Caco-2 (cell line): Measurements from ENCODE around the gene DDRGK1. TPM values are rescaled to one million over a fixed set of nuclear protein-coding genes. Genes with fewer than 3 reads are reported as not detected.

Experiments used
- BruUV-seq: library from RNA; stranded (reverse); fragments of 400-500 nt; replicated peaks from 2 replicates; lab custom pipeline; 2021; lab: Mats Ljungman, UMichigan
- CTCF ChIA-PET: fragments of 300-600 bp; sonication (Branson Sonifier 250); formaldehyde crosslinking; loops from one replicate; lab custom pipeline; 2022; ENCODE audit warnings: antibody characterized with exemption; lab: Charles Lee
- POLR2A ChIA-PET: fragments of 300-600 bp; sonication (Branson Sonifier 250); formaldehyde crosslinking; loops from one replicate; lab custom pipeline; 2022; ENCODE audit warnings: antibody characterized with exemption; lab: Charles Lee
- DNase-seq, 2 experiments: peaks; one replicate each; pipeline versions ENCODE4 v3.0.0 to v3.0.0-alpha.2; 2020 to 2022
- H3K27me3 ChIP-seq: replicated peaks from 2 replicates; pipeline ENCODE4 v1.6.0; 2011; ENCODE audit warnings: low read length; ENCODE audit not compliant: control insufficient read depth, insufficient read depth
- H3K36me3 ChIP-seq: 2 replicates; pipeline ENCODE4 v1.5.1; 2011; ENCODE audit warnings: low read length; ENCODE audit not compliant: control insufficient read depth, insufficient read depth
- H3K4me1 ChIP-seq: fragments of 250-450 bp; sonication (Bioruptor Pico); 2 replicates; pipeline ENCODE4 v1.5.1; 2020; ENCODE audit warnings: mild to moderate bottlenecking
- H3K4me3 ChIP-seq: 2 replicates; pipeline ENCODE4 v1.5.1; 2011; ENCODE audit warnings: low read depth, mild to moderate bottlenecking, control low read depth, low read length
- H3K9me3 ChIP-seq: fragments of 250-450 bp; sonication (Bioruptor Pico); 2 replicates; pipeline ENCODE4 v1.5.1; 2020; ENCODE audit warnings: mild to moderate bottlenecking, moderate library complexity
- H3K27ac Mint-ChIP-seq: one replicate; pipeline ENCODE4 v1.8.0; 2022; ENCODE audit warnings: mixed read lengths; ENCODE audit not compliant: unreplicated experiment
- H3K27me3 Mint-ChIP-seq: one replicate; pipeline ENCODE4 v1.8.0; 2022; ENCODE audit warnings: mixed read lengths; ENCODE audit not compliant: insufficient read depth, unreplicated experiment
- H3K36me3 Mint-ChIP-seq: one replicate; pipeline ENCODE4 v1.8.0; 2022; ENCODE audit warnings: mild to moderate bottlenecking, mixed read lengths; ENCODE audit not compliant: insufficient read depth, unreplicated experiment
- H3K4me1 Mint-ChIP-seq: one replicate; pipeline ENCODE4 v1.8.0; 2022; ENCODE audit warnings: low read depth, mixed read lengths; ENCODE audit not compliant: unreplicated experiment
- H3K4me3 Mint-ChIP-seq: one replicate; pipeline ENCODE4 v1.8.0; 2022; ENCODE audit warnings: mild to moderate bottlenecking, moderate library complexity, mixed read lengths; ENCODE audit not compliant: unreplicated experiment
- H3K9me3 Mint-ChIP-seq: one replicate; pipeline ENCODE4 v1.8.0; 2022; ENCODE audit warnings: mixed read lengths; ENCODE audit not compliant: unreplicated experiment
- CTCF ChIP-seq, 2 experiments: fragments of 200-600 bp in 1 of 2; IDR thresholded peaks; 1 replicate in 1 of 2; 2 replicates in 1 of 2; pipeline versions ENCODE4 v1.5.1 to v1.8.0; 2011 to 2022; ENCODE audit warnings: antibody characterized with exemption in 1 of 2, control low read depth in 1 of 2, inconsistent platforms in 1 of 2, low read depth in 1 of 2, low read length in 1 of 2, mild to moderate bottlenecking in 1 of 2, moderate library complexity in 1 of 2; ENCODE audit not compliant: insufficient read depth in 1 of 2, severe bottlenecking in 1 of 2, unreplicated experiment in 1 of 2
- intact Hi-C: fragments of 100-400 bp; cut with micrococcal nuclease; formaldehyde crosslinking; loops from one replicate; pipeline ENCODE4 v1.10.0; 2022; ENCODE audit not compliant: unreplicated experiment
- total RNA-seq: library from RNA; stranded (reverse); gene quantifications from 2 replicates; pipeline ENCODE4 v1.2.3, GENCODE V29; 2022

The DDRGK1 gene
- total RNA-seq, 1 experiment from 2014 or later, result 84.8 TPM

- TF ChIP-seq CTCF (IDR thresholded peaks at IDR 0.05; ENCODE audit: insufficient read depth in 1 of 2, low read depth in 1 of 2, low read length in 1 of 2, severe bottlenecking in 1 of 2, unreplicated experiment in 1 of 2), result no peak
- Histone ChIP-seq H3K4me3 (no peak overlapping the region), H3K4me1 (peaks cover 5% of the 10 kb centered on the region; the same call in 1 of the 2 replicates), H3K27me3 (no peaks in the 10 kb centered on the region), H3K36me3 (no peaks in the 10 kb centered on the region), H3K9me3 (no peaks in the 10 kb centered on the region)
- no peak for DNase-seq
- H3K36me3 Mint-ChIP-seq, result no peaks in the 10 kb centered on the region
- no peak overlapping the region for H3K4me3 Mint-ChIP-seq
- no peaks in the 10 kb centered on the region for H3K9me3 Mint-ChIP-seq
- H3K27me3 Mint-ChIP-seq, result no peaks in the 10 kb centered on the region
- H3K4me1 Mint-ChIP-seq, result no peaks in the 10 kb centered on the region
- no peak overlapping the region for H3K27ac Mint-ChIP-seq
- intact Hi-C loops, result no loop called here
- POLR2A ChIA-PET, result interaction anchor here (0.5 kb wide), 1 partner anchor 11 kb away, joined by 3 read pairs; no protein-coding TSS in a partner anchor
- CTCF ChIA-PET, result no interaction called here
- no TSS peak for BruUV-seq
Measured at GRCh38 chr20:3165473-3166337, 38.8 kb downstream of the DDRGK1 start.

- intact Hi-C loops, result no loop called here
Measured at GRCh38 chr20:3164763-3165410, 39.6 kb downstream of the DDRGK1 start.

More at GRCh38 chr20:3164763-3165410, 39.6 kb downstream of the DDRGK1 start:
- no peak for TF ChIP-seq CTCF (IDR thresholded peaks at IDR 0.05; ENCODE audit: insufficient read depth in 1 of 2, low read depth in 1 of 2, low read length in 1 of 2, severe bottlenecking in 1 of 2, unreplicated experiment in 1 of 2)
- H3K4me1 Mint-ChIP-seq, result no peaks in the 10 kb centered on the region
- ChIA-PET CTCF (no interaction called here), POLR2A (interaction anchor here (0.5 kb wide), 1 partner anchor 12 kb away, joined by 3 read pairs; no protein-coding TSS in a partner anchor)
- no peaks in the 10 kb centered on the region for H3K27me3 Mint-ChIP-seq
- H3K4me1 ChIP-seq, result peaks cover 5% of the 10 kb centered on the region; the same call in 1 of the 2 replicates
- H3K27ac Mint-ChIP-seq, result no peak overlapping the region
- H3K9me3 ChIP-seq, result no peaks in the 10 kb centered on the region
- BruUV-seq, result no TSS peak
- peaks cover 2% of the 10 kb centered on the region for H3K36me3 Mint-ChIP-seq
- H3K4me3 ChIP-seq, result no peak overlapping the region
- no peaks in the 10 kb centered on the region for H3K27me3 ChIP-seq
- no peaks in the 10 kb centered on the region; the same call in 1 of the 2 replicates for H3K36me3 ChIP-seq
- no peak overlapping the region for H3K4me3 Mint-ChIP-seq
- H3K9me3 Mint-ChIP-seq, result no peaks in the 10 kb centered on the region
- DNase-seq, result no peak
